BLaER1 (cell line): ENCODE results near the gene NUBPL.
"Not testable (repeated sequence)": the region's sequence is repeated elsewhere in the genome, so short reads cannot be mapped to it uniquely, and the experiment has no call there.

Source experiments
- H3K27ac ChIP-seq: shearing (Covaris generic); formaldehyde crosslinking; 2 replicates; pipeline ENCODE4 v1.8.1; 2022
- H3K27me3 ChIP-seq: shearing (Covaris generic); formaldehyde crosslinking; 2 replicates; pipeline ENCODE4 v1.8.1; 2022
- H3K36me3 ChIP-seq: shearing (Covaris generic); formaldehyde crosslinking; 2 replicates; pipeline ENCODE4 v1.8.1; 2022
- H3K4me1 ChIP-seq: shearing (Covaris generic); formaldehyde crosslinking; 2 replicates; pipeline ENCODE4 v1.8.1; 2022
- H3K4me2 ChIP-seq: shearing (Covaris generic); formaldehyde crosslinking; 2 replicates; pipeline ENCODE4 v1.8.1; 2022
- H3K4me3 ChIP-seq: shearing (Covaris generic); formaldehyde crosslinking; 2 replicates; pipeline ENCODE4 v1.8.1; 2022
- H3K9ac ChIP-seq: shearing (Covaris generic); formaldehyde crosslinking; 2 replicates; pipeline ENCODE4 v1.8.1; 2022
- H3K9me3 ChIP-seq: shearing (Covaris generic); formaldehyde crosslinking; 2 replicates; pipeline ENCODE4 v1.8.1; 2022
- H4K20me1 ChIP-seq: shearing (Covaris generic); formaldehyde crosslinking; 2 replicates; pipeline ENCODE4 v1.8.1; 2022
- Cebpa-rat ChIP-seq: shearing (Covaris generic); IDR thresholded peaks from 2 replicates; pipeline ENCODE4 v1.8.1; 2022

The NUBPL gene

DNA sequence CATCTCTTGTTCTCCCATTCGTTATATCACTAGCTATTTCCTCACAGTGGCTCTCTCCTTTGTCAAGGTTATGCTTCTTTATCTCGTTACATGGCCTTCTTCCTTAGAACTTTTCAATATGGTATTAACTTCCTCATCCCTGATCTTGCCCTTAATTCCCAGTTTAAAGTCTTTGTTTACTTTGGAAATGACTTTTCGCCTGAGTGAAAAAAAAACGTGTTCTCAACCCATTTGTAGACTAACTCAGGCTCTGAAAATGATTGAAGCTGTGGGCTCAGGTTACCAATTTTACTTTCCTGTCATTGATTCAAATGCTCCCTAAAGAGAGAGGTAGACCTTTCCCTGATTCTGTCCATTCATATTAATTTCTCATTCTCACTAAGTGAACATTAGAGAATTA, 135.2 kb downstream of the NUBPL start:
- Histone ChIP-seq H4K20me1 (no peaks in the 10 kb centered on the region), H3K27me3 (no peaks in the 10 kb centered on the region), H3K9ac (no peak overlapping the region), H3K4me3 (no peak overlapping the region), H3K36me3 (no peaks in the 10 kb centered on the region), H3K9me3 (peaks cover 12% of the 10 kb centered on the region), H3K4me2 (no peak overlapping the region), H3K4me1 (peaks cover 5% of the 10 kb centered on the region; the same call in 1 of the 2 replicates), H3K27ac (no peak overlapping the region)
- TF ChIP-seq Cebpa-rat: no peak

GRCh38 chr14:31699809-31700208, 138.6 kb downstream of the NUBPL start:
- no peak for TF ChIP-seq Cebpa-rat
- Histone ChIP-seq H3K27me3 (no peaks in the 10 kb centered on the region), H3K9ac (no peak overlapping the region), H3K27ac (no peak overlapping the region), H3K4me2 (no peak overlapping the region), H3K36me3 (0 out of 2 replicates have a peak, but pooled peaks cover 11% of the 10 kb centered on the region), H3K4me3 (no peak overlapping the region), H4K20me1 (no peaks in the 10 kb centered on the region), H3K9me3 (peaks cover 33% of the 10 kb centered on the region), H3K4me1 (no peaks in the 10 kb centered on the region)

DNA sequence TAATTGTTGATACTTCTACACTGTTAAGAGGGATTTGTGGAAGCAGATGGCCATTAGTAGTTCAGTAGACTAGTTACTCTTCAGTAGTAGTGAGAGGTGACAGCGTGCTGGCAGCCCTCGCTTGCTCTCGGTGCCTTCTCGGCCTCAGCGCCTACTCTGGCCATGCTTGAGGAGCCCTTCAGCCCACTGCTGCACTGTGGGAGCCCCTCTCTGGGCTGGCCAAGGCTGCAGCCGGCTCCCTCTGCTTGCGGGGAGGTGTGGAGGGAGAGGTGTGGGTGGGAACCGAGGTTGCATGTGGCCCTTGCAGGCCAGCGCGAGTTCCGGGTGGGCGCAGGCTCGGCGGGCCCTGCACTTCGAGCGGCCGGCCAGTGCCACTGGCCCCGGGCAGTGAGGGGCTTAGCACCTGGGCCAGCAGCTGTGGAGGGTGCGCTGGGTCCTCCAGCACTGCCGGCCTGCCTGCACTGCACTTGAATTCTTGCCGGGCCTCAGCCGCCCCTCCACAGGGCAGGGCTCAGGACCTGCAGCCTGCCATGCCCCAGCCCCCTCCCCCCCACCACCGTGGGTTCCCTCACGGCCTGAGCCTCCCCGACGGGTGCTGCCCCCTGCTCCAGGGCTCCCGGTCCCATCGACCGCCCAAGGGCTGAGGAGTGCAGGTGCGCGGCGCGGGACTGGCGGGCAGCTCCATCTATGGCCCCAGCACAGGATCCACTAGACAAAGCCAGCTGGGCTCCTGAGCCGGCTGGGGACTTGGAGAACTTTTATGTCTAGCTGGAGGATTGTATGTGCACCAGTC, 139.3 kb downstream of the NUBPL start:
- Histone ChIP-seq H3K4me3 (no peak overlapping the region), H3K36me3 (peaks cover 17% of the 10 kb centered on the region), H3K4me2 (no peak overlapping the region), H3K9me3 (peaks cover 39% of the 10 kb centered on the region), H4K20me1 (no peaks in the 10 kb centered on the region), H3K27ac (no peak overlapping the region), H3K4me1 (no peaks in the 10 kb centered on the region), H3K9ac (no peak overlapping the region), H3K27me3 (no peaks in the 10 kb centered on the region)
- TF ChIP-seq Cebpa-rat: no peak

DNA sequence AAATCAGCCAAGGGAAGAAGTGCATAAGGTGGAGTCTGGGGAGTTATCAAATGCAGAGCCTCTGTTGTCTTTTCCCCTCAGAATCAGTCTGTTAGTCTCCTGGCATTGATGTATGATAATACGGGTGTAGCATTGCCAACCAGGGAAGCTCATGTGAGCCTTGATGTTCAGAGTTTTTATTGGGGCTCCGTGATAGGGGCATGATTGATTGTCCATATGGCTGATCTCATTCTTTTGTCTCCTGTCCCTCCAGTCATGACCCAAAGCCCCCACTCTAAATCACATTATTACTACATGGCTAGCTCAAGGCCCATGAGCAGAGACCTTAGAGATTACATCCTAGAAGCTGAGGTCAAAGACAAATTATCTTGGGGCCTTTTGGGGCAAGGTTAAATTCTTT, 140.9 kb downstream of the NUBPL start:
- H3K9me3 ChIP-seq: peaks cover 45% of the 10 kb centered on the region
- H3K27me3 ChIP-seq: no peaks in the 10 kb centered on the region
- no peak overlapping the region for H3K4me3 ChIP-seq

DNA sequence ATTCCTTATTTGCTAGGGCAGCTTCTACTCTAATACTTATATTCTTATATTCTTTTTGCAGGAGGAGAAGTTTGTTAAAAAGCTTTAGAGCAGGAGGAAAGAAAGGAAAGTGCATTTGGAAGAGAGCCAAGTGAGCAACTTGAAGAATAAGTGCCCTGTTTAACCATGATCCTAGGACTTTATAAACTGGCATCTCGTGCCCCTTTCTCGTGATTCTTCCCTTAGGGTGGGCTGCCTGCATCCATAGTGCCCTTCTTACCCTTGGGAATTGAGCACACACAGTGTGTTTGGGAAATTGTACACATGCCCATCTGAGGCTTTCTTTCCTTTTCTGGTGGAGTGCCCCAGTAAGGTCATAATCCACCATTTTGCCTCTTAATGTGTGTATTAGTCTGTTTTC, 141.9 kb downstream of the NUBPL start:
- Histone ChIP-seq H3K27ac (no peak overlapping the region), H3K4me2 (no peak overlapping the region), H4K20me1 (no peaks in the 10 kb centered on the region), H3K9me3 (peaks cover 45% of the 10 kb centered on the region), H3K9ac (no peak overlapping the region), H3K4me1 (no peaks in the 10 kb centered on the region), H3K27me3 (no peaks in the 10 kb centered on the region), H3K36me3 (peaks cover 23% of the 10 kb centered on the region), H3K4me3 (no peak overlapping the region)
- TF ChIP-seq Cebpa-rat: no peak

More for the DNA sequence above, 140.9 kb downstream of the NUBPL start:
- no peaks in the 10 kb centered on the region for H4K20me1 ChIP-seq
- H3K9ac ChIP-seq: no peak overlapping the region
- TF ChIP-seq Cebpa-rat: no peak
- no peak overlapping the region for H3K4me2 ChIP-seq
- H3K4me1 ChIP-seq: no peaks in the 10 kb centered on the region
- H3K36me3 ChIP-seq: peaks cover 23% of the 10 kb centered on the region
- no peak overlapping the region for H3K27ac ChIP-seq

- Histone ChIP-seq H3K4me1 (no peaks in the 10 kb centered on the region), H4K20me1 (no peaks in the 10 kb centered on the region), H3K27ac (no peak overlapping the region), H3K4me3 (no peak overlapping the region), H3K9me3 (peaks cover 39% of the 10 kb centered on the region), H3K36me3 (peaks cover 23% of the 10 kb centered on the region), H3K9ac (no peak overlapping the region), H3K4me2 (no peak overlapping the region), H3K27me3 (no peaks in the 10 kb centered on the region)
- TF ChIP-seq Cebpa-rat: no peak
These were observed 144.5 kb downstream of the NUBPL start for GRCh38 chr14:31705731-31706130.

DNA sequence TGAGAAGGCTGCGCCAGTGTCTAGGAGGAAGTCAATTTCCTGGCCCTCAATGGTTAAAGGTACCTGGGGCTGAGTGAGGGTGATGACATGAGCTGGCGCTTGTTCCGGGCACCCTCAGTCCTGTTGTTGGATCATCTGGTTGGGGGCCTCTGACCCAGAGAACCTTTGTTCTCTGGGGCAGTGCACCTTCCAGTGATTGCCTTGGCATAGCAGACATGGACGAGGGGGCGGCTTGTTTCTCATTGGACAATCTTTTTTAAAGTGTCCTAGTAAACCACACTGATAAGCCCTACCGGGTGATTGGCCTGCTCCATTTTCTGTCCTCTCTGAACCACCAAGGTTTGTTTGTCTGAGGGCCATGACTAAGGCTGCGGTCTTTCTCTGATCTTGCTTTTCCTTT, 147.5 kb downstream of the NUBPL start:
- Histone ChIP-seq H3K9me3 (peaks cover 16% of the 10 kb centered on the region), H3K36me3 (peaks cover 24% of the 10 kb centered on the region)
- not testable (repeated sequence) for H3K4me1 ChIP-seq, H3K27ac ChIP-seq, H3K4me2 ChIP-seq, H3K4me3 ChIP-seq, H3K27me3 ChIP-seq, H4K20me1 ChIP-seq, H3K9ac ChIP-seq

DNA sequence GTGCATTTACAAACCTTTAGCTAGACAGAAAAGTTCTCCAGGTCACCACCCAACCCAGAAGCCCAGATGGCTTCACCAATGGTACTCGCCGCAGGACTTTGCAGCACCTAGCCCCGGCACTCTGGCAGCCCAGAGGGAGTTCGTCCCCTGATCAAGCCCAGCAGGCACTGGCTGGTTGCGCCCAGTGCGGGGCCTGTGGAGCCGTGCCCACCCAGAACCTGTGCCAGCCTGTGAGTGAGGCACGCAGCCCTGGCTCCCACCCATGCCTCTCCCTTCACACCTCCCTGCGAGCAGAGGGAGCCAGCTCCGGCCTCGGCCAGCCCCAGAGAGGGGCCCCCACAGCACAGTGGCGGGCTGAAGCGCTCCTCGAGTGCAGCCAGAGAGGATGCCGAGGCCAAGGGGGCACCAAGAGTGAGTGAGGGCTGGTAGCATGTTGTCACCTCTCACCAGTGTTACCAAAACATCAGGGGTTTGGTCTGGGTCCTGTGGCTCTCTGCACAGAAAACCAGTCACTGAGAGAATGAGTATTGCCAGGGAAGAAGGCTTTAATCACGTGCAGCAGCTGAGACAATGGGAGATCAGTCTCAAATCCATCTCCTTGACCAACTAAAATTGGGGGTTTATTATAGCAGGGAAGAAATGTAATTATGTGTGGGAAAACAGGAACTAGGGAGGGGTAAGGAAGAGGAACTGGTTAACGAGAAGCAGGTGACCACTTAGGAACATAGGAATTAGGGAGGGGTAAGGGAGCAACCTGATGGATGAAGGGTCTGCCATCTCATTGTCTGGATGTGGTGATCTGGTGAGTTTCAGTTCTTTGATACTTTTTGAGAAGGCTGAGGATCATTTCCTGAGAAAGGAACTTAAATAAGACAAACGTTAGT, 151.3 kb downstream of the NUBPL start:
- Histone ChIP-seq H3K9me3 (no peaks in the 10 kb centered on the region; the same call in 1 of the 2 replicates), H4K20me1 (no peaks in the 10 kb centered on the region), H3K36me3 (peaks cover 8% of the 10 kb centered on the region; the same call in 1 of the 2 replicates), H3K4me3 (no peak overlapping the region), H3K9ac (no peak overlapping the region), H3K4me1 (no peaks in the 10 kb centered on the region), H3K27me3 (no peaks in the 10 kb centered on the region), H3K27ac (no peak overlapping the region), H3K4me2 (no peak overlapping the region)
- no peak for TF ChIP-seq Cebpa-rat

- Histone ChIP-seq H3K27ac (no peak overlapping the region), H3K36me3 (peaks cover 8% of the 10 kb centered on the region; the same call in 1 of the 2 replicates), H3K4me2 (no peak overlapping the region), H3K9ac (no peak overlapping the region), H3K27me3 (no peaks in the 10 kb centered on the region), H3K4me3 (no peak overlapping the region), H3K9me3 (no peaks in the 10 kb centered on the region; the same call in 1 of the 2 replicates), H3K4me1 (no peaks in the 10 kb centered on the region), H4K20me1 (no peaks in the 10 kb centered on the region)
- TF ChIP-seq Cebpa-rat: no peak
These were observed 155.0 kb downstream of the NUBPL start for GRCh38 chr14:31716208-31716607.
